ENCODE data around the gene PEPD.

The PEPD gene

DNA sequence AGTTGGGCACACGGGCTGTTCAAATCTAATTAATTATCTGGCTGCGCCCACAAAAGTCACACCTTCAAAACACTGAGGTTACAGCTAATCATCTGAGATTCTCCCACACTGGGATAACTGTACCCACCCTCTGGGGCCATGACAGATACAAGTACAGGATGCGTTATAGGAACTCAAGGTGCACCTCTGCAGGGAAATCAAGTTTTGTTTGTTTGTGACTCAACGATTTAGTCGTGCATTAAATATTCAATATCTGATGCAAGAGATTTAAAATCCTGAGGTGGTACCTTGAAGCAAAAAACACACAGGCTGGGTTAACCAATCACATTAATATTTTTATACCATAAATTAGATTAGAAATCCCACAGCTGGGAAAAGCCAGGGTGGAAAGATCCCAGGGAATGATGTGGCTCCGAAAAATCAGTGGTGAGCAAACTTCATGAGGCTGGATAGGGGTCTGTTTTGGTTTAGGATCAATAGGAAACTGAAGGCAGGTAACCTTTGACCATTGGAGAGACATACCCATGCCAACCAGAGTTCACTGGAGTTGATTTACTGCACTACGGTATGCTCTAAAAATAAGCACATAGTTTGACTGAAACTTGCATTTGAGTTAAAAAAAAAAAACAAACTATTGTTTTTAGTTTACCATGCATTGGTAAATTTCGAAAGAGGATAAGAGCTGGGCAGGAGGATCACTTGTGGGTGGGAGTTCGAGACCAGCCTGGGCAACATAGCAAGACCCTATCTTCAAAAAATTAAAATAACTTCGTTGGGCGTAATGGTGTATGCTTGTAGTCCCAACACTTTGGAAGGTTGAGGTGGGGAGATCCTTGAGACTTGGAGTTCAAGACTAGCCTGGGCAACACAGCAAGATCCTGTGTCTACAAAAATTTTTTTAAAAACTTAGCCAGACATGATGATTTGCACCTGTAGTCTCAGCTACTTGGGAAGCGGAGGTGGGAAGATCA, 172.0 kb downstream of the PEPD start:
- no peak for DNase-seq

DNA sequence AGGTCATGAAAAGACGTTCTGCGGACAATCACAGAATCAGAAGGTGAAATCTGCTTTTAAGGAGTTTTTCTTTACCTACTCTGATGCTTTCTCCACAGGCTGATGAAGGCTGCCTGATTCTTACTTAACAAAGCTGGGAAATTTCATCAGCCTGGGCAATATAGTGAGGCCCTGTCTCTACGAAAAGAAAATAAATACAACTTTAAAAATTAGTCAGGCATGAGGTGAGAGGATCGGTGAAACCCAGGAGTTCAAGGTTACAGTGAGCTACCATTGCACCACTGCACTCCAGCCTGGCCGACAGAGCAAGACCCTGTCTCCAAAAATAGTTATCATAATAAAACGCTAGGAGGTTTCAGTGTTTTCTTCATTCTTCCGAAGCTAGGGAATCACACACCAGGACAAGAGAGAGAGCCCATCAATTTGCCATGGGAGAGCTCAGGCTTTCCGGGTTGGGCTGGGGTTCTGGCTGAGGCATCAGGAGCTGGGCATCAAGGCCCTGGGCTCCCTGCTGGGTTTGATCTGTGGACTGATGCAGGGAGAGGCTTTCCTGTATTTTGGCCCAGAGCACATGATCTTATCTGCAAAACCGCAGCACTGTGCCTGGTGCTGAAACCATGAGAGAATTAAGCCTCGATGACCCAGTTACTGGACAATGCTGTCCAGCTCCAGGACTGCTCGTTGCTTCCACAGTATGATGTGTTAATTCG, 173.1 kb downstream of the PEPD start:
- no peak for DNase-seq

DNA sequence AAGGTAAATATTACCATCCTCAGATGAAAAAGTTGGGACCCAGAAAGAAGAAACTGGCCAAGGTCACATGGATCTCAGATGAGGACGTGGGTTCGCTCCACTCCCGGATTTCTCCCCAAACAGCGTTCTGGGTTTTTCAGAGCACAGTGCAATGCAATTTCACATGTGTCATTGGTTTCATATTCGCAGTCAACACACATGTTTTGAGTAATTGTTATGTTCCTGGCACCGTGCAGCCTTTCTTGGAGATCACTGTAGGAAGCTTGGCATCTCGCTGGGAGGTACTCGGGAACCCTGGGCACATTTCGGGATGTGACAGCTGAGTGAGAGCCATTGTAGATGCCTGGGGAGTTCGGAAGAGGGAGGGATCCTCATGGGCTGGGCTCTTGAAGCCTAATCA, 174.3 kb downstream of the PEPD start:
- DNase-seq, result no peak

DNA sequence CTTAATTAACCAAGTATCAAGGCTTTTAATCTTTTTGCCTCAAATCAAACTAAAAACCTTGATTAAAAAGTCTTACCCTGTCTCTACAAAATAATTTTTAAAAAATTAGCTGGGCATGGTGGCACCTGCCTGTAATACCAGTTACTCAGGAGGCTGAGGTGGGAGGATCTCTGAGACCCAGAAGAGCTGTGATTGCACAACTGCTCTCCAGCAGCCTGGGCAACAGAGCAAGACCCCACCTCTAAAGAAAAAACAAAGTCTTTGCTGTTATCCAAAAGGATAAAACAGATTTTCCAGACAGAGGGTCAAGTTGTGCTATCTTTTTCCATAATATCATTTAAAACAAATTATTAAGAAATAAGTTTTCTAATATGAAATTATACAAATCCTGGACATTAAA, 174.9 kb downstream of the PEPD start:
- no peak for DNase-seq

DNA sequence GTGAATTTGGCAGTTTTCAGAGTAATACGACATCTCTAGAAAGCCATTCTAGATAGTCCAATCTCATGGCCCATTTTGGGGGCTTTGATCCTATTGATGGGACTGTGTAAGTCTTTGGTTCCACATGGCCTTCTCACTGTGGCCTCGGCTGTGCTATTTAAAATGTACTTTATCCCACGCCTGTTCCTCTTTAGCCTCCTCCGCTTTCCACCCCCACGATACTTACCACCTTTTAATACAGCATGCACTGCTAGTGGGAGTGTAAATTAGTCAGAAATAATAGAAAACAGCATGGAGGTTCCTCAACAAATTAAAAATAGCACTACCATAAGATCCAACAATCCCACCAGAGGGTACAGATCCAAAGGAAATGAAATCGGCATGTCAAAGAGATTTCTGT, 176.4 kb downstream of the PEPD start:
- DNase-seq, result no peak

DNA sequence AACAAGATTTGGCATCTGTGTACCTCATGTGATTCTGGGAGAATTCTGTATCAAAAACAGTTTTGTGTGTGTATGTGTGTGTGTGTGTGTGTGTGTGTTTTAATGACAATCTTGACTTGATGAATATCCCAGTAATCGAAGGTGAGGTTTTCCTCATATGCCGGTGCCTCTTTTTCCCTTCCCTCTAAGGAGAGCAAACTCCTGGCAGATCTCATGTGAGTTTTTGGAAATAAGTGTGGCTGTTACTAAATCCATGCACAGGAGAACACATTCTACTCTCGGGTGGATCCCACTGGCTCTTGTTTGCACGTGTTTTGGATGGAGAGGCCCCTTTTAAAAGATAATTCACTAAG, 177.0 kb downstream of the PEPD start:
- no peak for DNase-seq

DNA sequence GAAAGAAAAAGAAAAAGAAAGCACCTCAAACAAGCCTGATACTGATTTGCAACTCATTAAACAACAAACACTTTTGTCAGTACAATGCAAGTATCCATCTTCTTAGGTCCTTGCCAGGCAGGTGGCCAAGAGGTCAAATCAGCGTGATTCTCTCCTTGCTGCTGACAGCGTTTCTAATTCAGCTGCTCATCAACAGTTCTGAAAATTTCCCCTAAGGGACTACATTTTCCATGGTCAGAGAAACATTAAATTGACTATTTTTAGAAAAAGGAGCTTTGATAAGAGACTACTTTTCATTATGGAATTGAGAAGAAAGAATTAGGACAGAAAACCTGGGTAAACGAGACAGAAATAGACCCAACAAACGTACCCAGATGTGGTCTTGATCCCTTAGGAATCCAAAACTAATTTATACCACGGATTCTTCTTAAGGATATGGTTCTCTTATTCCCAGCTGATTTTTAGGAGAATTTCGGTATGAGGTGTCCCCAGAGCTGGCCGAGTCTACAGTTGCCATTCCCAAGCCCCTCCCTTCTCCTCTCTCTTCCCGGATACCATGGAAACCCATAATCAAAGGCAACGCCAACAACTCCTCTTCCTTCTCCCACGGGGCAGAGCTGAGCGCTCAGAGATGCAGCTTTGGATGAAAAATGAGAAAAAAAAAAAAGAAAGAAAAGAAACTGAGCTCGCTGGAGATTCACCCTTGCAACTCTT, 177.6 kb downstream of the PEPD start:
- DNase-seq, result no peak

DNA sequence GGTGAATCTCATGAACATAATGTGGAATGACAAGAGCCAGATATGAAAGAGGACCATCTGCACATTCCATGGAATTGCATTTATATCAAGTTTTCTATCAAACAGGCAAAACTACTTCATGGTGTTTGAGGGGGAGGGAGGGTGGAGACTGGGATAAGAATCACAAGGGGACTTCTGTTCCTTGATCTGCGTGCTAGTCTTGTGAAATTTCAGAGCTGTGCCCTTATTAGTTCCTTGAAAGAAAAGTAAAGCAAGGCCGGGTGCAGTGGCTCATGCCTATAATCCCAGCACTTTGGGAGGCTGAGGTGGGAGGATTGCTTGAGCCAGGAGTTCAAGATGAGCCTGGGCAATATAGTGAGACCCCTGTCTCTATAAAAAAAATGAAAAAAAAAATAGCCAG, 178.3 kb downstream of the PEPD start:
- DNase-seq, result no peak

DNA sequence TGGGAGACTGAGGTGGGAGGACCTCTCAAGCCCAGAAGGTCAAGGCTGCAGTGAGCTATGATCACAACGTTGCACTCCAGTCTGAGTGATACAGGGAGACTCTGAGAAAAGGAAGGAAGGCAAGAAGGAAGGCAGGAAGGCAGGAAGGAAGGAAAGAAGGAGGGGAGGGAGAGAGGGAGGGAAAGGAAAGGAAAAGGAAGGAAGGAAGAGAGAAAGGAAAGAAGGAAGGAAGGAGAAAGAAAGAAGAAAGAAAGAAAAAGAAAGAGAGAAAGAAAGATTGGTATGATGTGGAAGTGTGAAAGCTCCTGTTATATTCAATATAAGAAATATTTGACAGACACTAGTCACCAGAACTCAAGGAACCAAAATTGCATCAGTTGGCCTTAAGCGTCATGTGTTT, 180.6 kb downstream of the PEPD start:
- no peak for DNase-seq

DNA sequence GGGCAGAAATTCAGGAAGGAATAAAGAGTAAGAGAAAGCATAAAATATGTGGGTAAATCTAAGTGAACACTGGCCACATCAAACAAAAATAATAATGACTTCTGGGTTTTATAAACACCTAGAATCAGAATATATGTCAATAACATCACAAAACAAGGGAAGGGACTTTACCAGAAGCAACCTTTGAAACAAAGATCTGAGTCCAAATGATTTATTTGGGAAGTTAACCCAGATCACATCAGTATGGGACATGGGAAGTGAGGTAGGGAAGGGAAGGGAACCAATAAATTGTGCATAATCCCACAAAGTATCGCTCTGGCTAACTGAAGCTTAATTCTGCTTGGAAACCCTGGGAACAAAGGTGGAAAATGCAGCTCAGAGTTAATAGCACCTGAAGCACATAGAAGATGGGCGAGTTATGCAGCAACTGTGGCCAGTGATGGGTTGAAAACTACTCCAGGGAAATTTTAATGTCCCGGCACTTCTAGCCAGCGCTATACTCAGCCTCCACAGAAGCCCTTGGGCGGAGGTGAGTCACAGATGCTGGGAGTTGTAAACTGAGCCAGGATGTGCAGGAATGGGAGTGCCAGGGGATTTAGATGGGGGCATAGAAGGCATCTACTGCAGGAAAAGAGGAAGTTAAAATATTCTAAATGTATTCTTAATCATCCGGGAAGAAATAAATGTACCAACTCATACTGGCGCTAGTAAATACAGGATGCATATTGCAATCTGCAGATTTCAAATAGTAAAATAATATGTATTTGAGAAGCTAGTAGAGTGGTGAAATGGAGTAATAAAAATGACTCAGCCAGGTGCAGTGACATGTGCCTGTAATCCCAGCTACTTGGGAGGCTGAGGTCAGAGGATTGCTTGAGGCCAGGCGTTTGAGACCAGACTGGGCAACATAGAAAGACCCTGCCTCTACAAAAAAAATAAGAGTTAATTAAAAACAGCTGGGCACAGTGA, 182.3 kb downstream of the PEPD start:
- DNase-seq, result no peak
